DOHH2 (cell line): ENCODE measurements around the gene ACAD9.
"Not testable (repeated sequence)": the region's sequence is repeated elsewhere in the genome, so short reads cannot be mapped to it uniquely, and the experiment has no call there.

Experiments
- H3F3A ChIP-seq: fragments of 200-600 bp; sonication (generic), shearing (Covaris generic); 2 replicates; pipeline ENCODE4 v1.6.0; 2016; ENCODE audit warnings: antibody characterized with exemption, mild to moderate bottlenecking; ENCODE audit not compliant: control insufficient read depth, insufficient read depth
- H3K27ac ChIP-seq: fragments of 200-600 bp; sonication (generic); 2 replicates; pipeline ENCODE4 v1.5.1; 2014; ENCODE audit warnings: low read depth, mild to moderate bottlenecking, low read length, moderate library complexity
- H3K27me3 ChIP-seq: fragments of 200-600 bp; sonication (generic); 2 replicates; pipeline ENCODE4 v1.6.1; 2014; ENCODE audit warnings: mild to moderate bottlenecking, low read length, mixed read lengths; ENCODE audit not compliant: control insufficient read depth
- H3K36me3 ChIP-seq: fragments of 200-600 bp; sonication (generic); 2 replicates; pipeline ENCODE4 v1.6.1; 2014; ENCODE audit warnings: mild to moderate bottlenecking, low read length, moderate library complexity, mixed read lengths; ENCODE audit not compliant: control insufficient read depth
- H3K4me1 ChIP-seq: fragments of 200-600 bp; sonication (generic); 2 replicates; pipeline ENCODE4 v1.6.1; 2014; ENCODE audit warnings: mild to moderate bottlenecking, low read length, mixed read lengths; ENCODE audit not compliant: control insufficient read depth
- H3K4me2 ChIP-seq: fragments of 200-600 bp; sonication (generic); 2 replicates; pipeline ENCODE4 v1.6.0; 2014; ENCODE audit warnings: mild to moderate bottlenecking, low read length, moderate library complexity
- H3K4me3 ChIP-seq: fragments of 200-600 bp; sonication (generic); 2 replicates; pipeline ENCODE4 v1.5.1; 2014; ENCODE audit warnings: mild to moderate bottlenecking, low read length, mixed read lengths
- H3K79me2 ChIP-seq: fragments of 200-600 bp; sonication (generic); 2 replicates; pipeline ENCODE4 v1.6.1; 2014; ENCODE audit warnings: mild to moderate bottlenecking, low read length, mixed read lengths; ENCODE audit not compliant: control insufficient read depth
- H3K9me2 ChIP-seq: fragments of 200-600 bp; sonication (generic); replicated peaks from 2 replicates; pipeline ENCODE4 v1.6.1; 2014; ENCODE audit warnings: mild to moderate bottlenecking, low read length, mixed read lengths; ENCODE audit not compliant: control insufficient read depth
- H3K9me3 ChIP-seq: fragments of 200-600 bp; sonication (generic); 2 replicates; pipeline ENCODE4 v1.6.1; 2014; ENCODE audit warnings: antibody characterized with exemption, low read length, mixed read lengths; ENCODE audit not compliant: control insufficient read depth, insufficient read depth
- H4K20me1 ChIP-seq: fragments of 200-600 bp; sonication (generic); 2 replicates; pipeline ENCODE4 v1.6.0; 2014; ENCODE audit warnings: low read depth, mild to moderate bottlenecking, antibody characterized with exemption, low read length, moderate library complexity; ENCODE audit not compliant: control insufficient read depth, insufficient read depth
- CTCF ChIP-seq: fragments of 200-600 bp; sonication (generic); IDR thresholded peaks from one replicate; pipeline ENCODE4 v1.5.1; 2014; ENCODE audit warnings: antibody characterized with exemption, mild to moderate bottlenecking, low read depth, low read length; ENCODE audit not compliant: poor library complexity, severe bottlenecking
- EZH2phosphoT487 ChIP-seq: fragments of 200-600 bp; sonication (generic); IDR thresholded peaks from 2 replicates; pipeline ENCODE4 v1.6.1; 2017; ENCODE audit warnings: borderline replicate concordance, mild to moderate bottlenecking, antibody characterized with exemption, low read length, moderate library complexity, mixed read lengths

The ACAD9 gene

GRCh38 chr3:128923576-128923975 is 44.2 kb downstream of the ACAD9 start:
- 0 out of 2 replicates have a peak, but pooled peaks cover 6% of the 10 kb centered on the region for H3F3A ChIP-seq
- H3K4me2 ChIP-seq, result no peak overlapping the region
- H3K9me3 ChIP-seq, result no peaks in the 10 kb centered on the region; the same call in 1 of the 2 replicates
- no peaks in the 10 kb centered on the region for H3K9me2 ChIP-seq
- no peak overlapping the region for H3K27ac ChIP-seq
- H3K4me1 ChIP-seq, result no peaks in the 10 kb centered on the region
- H4K20me1 ChIP-seq, result no peaks in the 10 kb centered on the region
- TF ChIP-seq CTCF (peak; percentile 16), EZH2phosphoT487 (no peak)
- H3K4me3 ChIP-seq, result no peak overlapping the region
- H3K79me2 ChIP-seq, result no peaks in the 10 kb centered on the region
- H3K27me3 ChIP-seq, result no peaks in the 10 kb centered on the region
- peaks cover 9% of the 10 kb centered on the region for H3K36me3 ChIP-seq

GRCh38 chr3:128923986-128924385 is 44.6 kb downstream of the ACAD9 start:
- not testable (repeated sequence) for H3K4me3 ChIP-seq, H3K4me1 ChIP-seq, H3K79me2 ChIP-seq, H3K9me2 ChIP-seq, H3K9me3 ChIP-seq, H3F3A ChIP-seq, H3K4me2 ChIP-seq, H3K27ac ChIP-seq, H3K27me3 ChIP-seq, H3K36me3 ChIP-seq, H4K20me1 ChIP-seq

- no peaks in the 10 kb centered on the region; the same call in 1 of the 2 replicates for H3K27me3 ChIP-seq
- no peak overlapping the region for H3K4me3 ChIP-seq
- H3K36me3 ChIP-seq, result no peaks in the 10 kb centered on the region
- no peak for TF ChIP-seq EZH2phosphoT487
- no peaks in the 10 kb centered on the region for H3K79me2 ChIP-seq
- H4K20me1 ChIP-seq, result no peaks in the 10 kb centered on the region
- no peak overlapping the region for H3K27ac ChIP-seq
- no peaks in the 10 kb centered on the region for H3F3A ChIP-seq
- H3K9me2 ChIP-seq, result no peaks in the 10 kb centered on the region
- no peaks in the 10 kb centered on the region for H3K9me3 ChIP-seq
- H3K4me2 ChIP-seq, result no peak overlapping the region
- H3K4me1 ChIP-seq, result no peaks in the 10 kb centered on the region
Measured at GRCh38 chr3:128929364-128929763, 49.9 kb downstream of the ACAD9 start.

- Histone ChIP-seq H3K27me3 (no peaks in the 10 kb centered on the region; the same call in 1 of the 2 replicates), H3K9me2 (no peaks in the 10 kb centered on the region), H4K20me1 (no peaks in the 10 kb centered on the region), H3K4me3 (no peak overlapping the region), H3K4me1 (no peaks in the 10 kb centered on the region), H3K79me2 (no peaks in the 10 kb centered on the region), H3K36me3 (no peaks in the 10 kb centered on the region), H3K9me3 (no peaks in the 10 kb centered on the region), H3F3A (no peaks in the 10 kb centered on the region), H3K4me2 (no peak overlapping the region), H3K27ac (no peak overlapping the region)
- TF ChIP-seq CTCF (no peak), EZH2phosphoT487 (no peak)
Measured at GRCh38 chr3:128931046-128931445, 51.6 kb downstream of the ACAD9 start.
